ENCODE data around the gene FHIT. TPM values are rescaled to one million over a fixed set of nuclear protein-coding genes. Genes with fewer than 3 reads are reported as not detected.

The FHIT gene
- total RNA-seq, 1 experiment from 2014 or later = 3.6 TPM

DNA sequence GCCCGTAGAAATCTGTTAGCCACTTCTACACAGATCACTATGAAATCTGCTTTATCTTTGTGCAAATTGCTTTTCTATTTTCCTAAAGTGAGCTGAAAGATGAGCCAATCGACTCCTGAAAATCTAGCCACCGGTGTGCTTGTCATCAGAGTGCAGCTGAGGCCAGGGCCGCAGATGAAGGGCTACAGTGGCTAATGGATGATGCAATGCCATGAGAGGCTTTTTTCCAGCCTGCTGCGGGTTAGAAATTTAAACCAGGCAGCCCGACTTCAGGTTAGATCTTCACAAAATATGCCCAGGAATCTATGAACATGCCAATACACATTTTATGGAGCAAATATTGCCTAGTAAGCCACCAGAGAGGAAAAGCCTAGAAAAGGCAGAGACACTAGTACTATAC lies 1253.2 kb downstream of the FHIT start:
- H3K9ac ChIP-seq (ENCODE audit: low read length) = no peak overlapping the region
- DNase-seq (no peak), ATAC-seq (no peak)
- CTCF ChIA-PET = no interaction called here
- POLR2A ChIA-PET (ENCODE audit: unreplicated experiment) = no interaction called here
- no peaks in the 10 kb centered on the region for H3K36me3 ChIP-seq (ENCODE audit: low read depth, low read length)
- H3K4me1 ChIP-seq (ENCODE audit: insufficient read depth, low read length) = no peaks in the 10 kb centered on the region
- no peaks in the 10 kb centered on the region for H3F3A ChIP-seq (ENCODE audit: low read length, unreplicated experiment)
- no TSS peak for BruUV-seq (replicated peaks)
- H4K20me1 ChIP-seq (ENCODE audit: low read length) = no peaks in the 10 kb centered on the region
- H3K27me3 ChIP-seq (ENCODE audit: low read length) = peaks cover 53% of the 10 kb centered on the region
- no peaks in the 10 kb centered on the region for H3K9me2 ChIP-seq (replicated peaks; ENCODE audit: low read length)
- no peak overlapping the region for H3K4me2 ChIP-seq (ENCODE audit: low read length)
- H3K27ac ChIP-seq (ENCODE audit: low read length) = no peak overlapping the region
- H3K79me2 ChIP-seq (ENCODE audit: low read length) = no peaks in the 10 kb centered on the region
- TF ChIP-seq EZH2phosphoT487 (IDR thresholded peaks at IDR 0.05; ENCODE audit: borderline replicate concordance, low read length) = no peak
- no peak for TF ChIP-seq EZH2 (IDR thresholded peaks at IDR 0.05; ENCODE audit: low read length, unreplicated experiment)
- TF ChIP-seq, protein P1, sequence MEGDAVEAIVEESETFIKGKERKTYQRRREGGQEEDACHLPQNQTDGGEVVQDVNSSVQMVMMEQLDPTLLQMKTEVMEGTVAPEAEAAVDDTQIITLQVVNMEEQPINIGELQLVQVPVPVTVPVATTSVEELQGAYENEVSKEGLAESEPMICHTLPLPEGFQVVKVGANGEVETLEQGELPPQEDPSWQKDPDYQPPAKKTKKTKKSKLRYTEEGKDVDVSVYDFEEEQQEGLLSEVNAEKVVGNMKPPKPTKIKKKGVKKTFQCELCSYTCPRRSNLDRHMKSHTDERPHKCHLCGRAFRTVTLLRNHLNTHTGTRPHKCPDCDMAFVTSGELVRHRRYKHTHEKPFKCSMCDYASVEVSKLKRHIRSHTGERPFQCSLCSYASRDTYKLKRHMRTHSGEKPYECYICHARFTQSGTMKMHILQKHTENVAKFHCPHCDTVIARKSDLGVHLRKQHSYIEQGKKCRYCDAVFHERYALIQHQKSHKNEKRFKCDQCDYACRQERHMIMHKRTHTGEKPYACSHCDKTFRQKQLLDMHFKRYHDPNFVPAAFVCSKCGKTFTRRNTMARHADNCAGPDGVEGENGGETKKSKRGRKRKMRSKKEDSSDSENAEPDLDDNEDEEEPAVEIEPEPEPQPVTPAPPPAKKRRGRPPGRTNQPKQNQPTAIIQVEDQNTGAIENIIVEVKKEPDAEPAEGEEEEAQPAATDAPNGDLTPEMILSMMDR (conservative IDR thresholded peaks at IDR 0.05; ENCODE audit: low read depth, low read length) = no peak
- H3K9me3 ChIP-seq (ENCODE audit: low read length) = no peaks in the 10 kb centered on the region
- H2AFZ ChIP-seq (ENCODE audit: low read length) = no peak overlapping the region
- intact Hi-C loops (cut with micrococcal nuclease) = no loop called here
- H3K4me3 ChIP-seq (ENCODE audit: low read length) = no peak overlapping the region

DNA sequence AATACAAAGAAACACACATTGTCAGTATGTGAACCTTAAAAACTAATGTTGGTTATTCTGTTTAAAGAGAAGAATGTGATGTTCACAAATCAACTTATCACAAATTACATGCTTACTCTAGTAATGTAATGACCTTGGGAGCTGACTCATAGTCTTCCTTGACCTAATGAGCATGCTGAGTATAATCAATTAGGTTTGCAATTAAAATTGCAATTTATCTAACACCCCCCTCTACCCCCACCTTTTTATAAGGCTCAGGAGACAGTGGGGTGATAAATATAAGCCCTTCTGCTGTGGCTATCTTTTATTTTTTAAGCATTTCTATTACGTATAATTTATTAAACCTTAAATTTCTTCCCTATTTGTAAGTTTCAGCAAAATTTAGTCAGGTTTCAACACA lies 1253.7 kb downstream of the FHIT start:
- no peak for DNase-seq
- Histone ChIP-seq H3K9ac (ENCODE audit: low read length) (no peak overlapping the region), H3K27ac (ENCODE audit: low read length) (no peak overlapping the region), H3K9me3 (ENCODE audit: low read length) (no peaks in the 10 kb centered on the region), H3K9me2 (replicated peaks; ENCODE audit: low read length) (no peaks in the 10 kb centered on the region), H2AFZ (ENCODE audit: low read length) (no peak overlapping the region), H3K79me2 (ENCODE audit: low read length) (no peaks in the 10 kb centered on the region), H3K36me3 (ENCODE audit: low read depth, low read length) (no peaks in the 10 kb centered on the region), H3K27me3 (ENCODE audit: low read length) (peaks cover 57% of the 10 kb centered on the region), H3K4me1 (ENCODE audit: insufficient read depth, low read length) (no peaks in the 10 kb centered on the region), H3F3A (ENCODE audit: low read length, unreplicated experiment) (no peaks in the 10 kb centered on the region), H3K4me3 (ENCODE audit: low read length) (no peak overlapping the region), H3K4me2 (ENCODE audit: low read length) (no peak overlapping the region), H4K20me1 (ENCODE audit: low read length) (no peaks in the 10 kb centered on the region)
- TF ChIP-seq EZH2 (IDR thresholded peaks at IDR 0.05; ENCODE audit: low read length, unreplicated experiment) (no peak), EZH2phosphoT487 (IDR thresholded peaks at IDR 0.05; ENCODE audit: borderline replicate concordance, low read length) (no peak)
- TF ChIP-seq, protein P1 (conservative IDR thresholded peaks at IDR 0.05; ENCODE audit: low read depth, low read length) = no peak
- CTCF ChIA-PET = no interaction called here
- POLR2A ChIA-PET (ENCODE audit: unreplicated experiment) = no interaction called here
- intact Hi-C loops (cut with micrococcal nuclease) = no loop called here
- BruUV-seq (replicated peaks) = no TSS peak
- no peak for ATAC-seq

DNA sequence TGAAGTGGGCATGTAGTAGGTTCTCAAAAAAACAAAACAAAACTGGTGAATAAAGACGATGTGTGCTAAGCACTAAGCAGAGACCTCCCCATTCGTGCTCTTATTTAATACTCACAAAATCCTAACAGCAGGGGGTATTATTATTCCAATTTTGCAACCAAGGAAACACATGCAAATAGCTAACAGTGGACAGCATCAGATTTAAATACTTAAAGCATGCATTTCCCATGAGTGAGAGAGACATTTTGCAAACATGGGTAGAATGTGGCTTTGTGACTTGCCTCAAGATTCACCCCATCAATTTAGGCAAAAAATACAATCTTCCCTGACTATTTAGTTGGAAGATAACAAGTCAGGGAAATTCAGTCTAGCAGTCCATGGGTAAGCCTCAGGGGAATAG lies 1255.2 kb downstream of the FHIT start:
- ChIA-PET CTCF (no interaction called here), POLR2A (ENCODE audit: unreplicated experiment) (no interaction called here)
- DNase-seq (no peak), ATAC-seq (no peak)
- peaks cover 66% of the 10 kb centered on the region for H3K27me3 ChIP-seq (ENCODE audit: low read length)
- no peak overlapping the region for H3K4me3 ChIP-seq (ENCODE audit: low read length)
- no TSS peak for BruUV-seq (replicated peaks)
- no peaks in the 10 kb centered on the region for H4K20me1 ChIP-seq (ENCODE audit: low read length)
- H3K36me3 ChIP-seq (ENCODE audit: low read depth, low read length) = no peaks in the 10 kb centered on the region
- no peaks in the 10 kb centered on the region for H3F3A ChIP-seq (ENCODE audit: low read length, unreplicated experiment)
- no peaks in the 10 kb centered on the region for H3K9me3 ChIP-seq (ENCODE audit: low read length)
- H2AFZ ChIP-seq (ENCODE audit: low read length) = no peak overlapping the region
- no peaks in the 10 kb centered on the region for H3K79me2 ChIP-seq (ENCODE audit: low read length)
- TF ChIP-seq EZH2 (IDR thresholded peaks at IDR 0.05; ENCODE audit: low read length, unreplicated experiment) (no peak), EZH2phosphoT487 (IDR thresholded peaks at IDR 0.05; ENCODE audit: borderline replicate concordance, low read length) (no peak)
- TF ChIP-seq, protein P1 (conservative IDR thresholded peaks at IDR 0.05; ENCODE audit: low read depth, low read length) = no peak
- no peak overlapping the region for H3K27ac ChIP-seq (ENCODE audit: low read length)
- no peak overlapping the region for H3K9ac ChIP-seq (ENCODE audit: low read length)
- no peak overlapping the region for H3K4me2 ChIP-seq (ENCODE audit: low read length)
- H3K9me2 ChIP-seq (replicated peaks; ENCODE audit: low read length) = no peaks in the 10 kb centered on the region
- no peaks in the 10 kb centered on the region for H3K4me1 ChIP-seq (ENCODE audit: insufficient read depth, low read length)
- intact Hi-C loops (cut with micrococcal nuclease) = no loop called here

Measured in PC-3 (cell line).